HG03469 (cell line): ENCODE data around the gene GCGR.

Experiments
- ATAC-seq: cut with Tn5 transposase; IDR thresholded peaks from one replicate; pipeline ENCODE4 v1.9.1; 2021; ENCODE audit warnings: mild to moderate bottlenecking, moderate library complexity, moderate number of reproducible peaks; ENCODE audit not compliant: unreplicated experiment

GCGR gene

GRCh38 chr17:81845881-81846742, 42.2 kb downstream of the GCGR start:
- no peak for ATAC-seq

- ATAC-seq, result no peak
Observed at GRCh38 chr17:81846743-81847689, 43.1 kb downstream of the GCGR start.

- no peak for ATAC-seq
Observed at GRCh38 chr17:81849457-81849856, 45.5 kb downstream of the GCGR start.

GRCh38 chr17:81851423-81851822, 47.5 kb downstream of the GCGR start:
- ATAC-seq, result no peak

- ATAC-seq, result no peak
Observed at GRCh38 chr17:81852237-81852636, 48.3 kb downstream of the GCGR start.

GRCh38 chr17:81854974-81855774, 51.2 kb downstream of the GCGR start:
- ATAC-seq, result no peak

- no peak for ATAC-seq
Observed at GRCh38 chr17:81858170-81858966, 54.4 kb downstream of the GCGR start.

- ATAC-seq, result no peak
Observed at GRCh38 chr17:81858967-81859905, 55.3 kb downstream of the GCGR start.

GRCh38 chr17:81859906-81860755, 56.2 kb downstream of the GCGR start, which contains the start of gene P4HB:
Gene P4HB, minus strand, starts transcription at chr17:81860535. Its CDS starts 64 bp downstream, at chr17:81860471.
- ATAC-seq, result no peak

- ATAC-seq, result peak; percentile 66
Observed at GRCh38 chr17:81860756-81861568, 57.0 kb downstream of the GCGR start.

GRCh38 chr17:81863123-81863675, 59.2 kb downstream of the GCGR start:
- ATAC-seq, result no peak
